Right atrium auricular region (tissue), 2 donors: ENCODE data around the gene GPBAR1. TPM values are rescaled to one million over a fixed set of nuclear protein-coding genes. Genes with fewer than 3 reads are reported as not detected.

Source experiments
- DNase-seq: peaks from one replicate; pipeline ENCODE4 v3.0.0-alpha.2; 2019; ENCODE audit warnings: low spot score
- H3K27ac ChIP-seq, 2 donors: fragments of 200-600 bp; sonication (generic); 1 replicate in 1 of 2; 2 replicates in 1 of 2; pipeline ENCODE4 v1.5.1; 2016 to 2019
- H3K27me3 ChIP-seq, 2 donors: fragments of 200-600 bp; sonication (generic); one replicate each; pipeline versions ENCODE4 v1.5.1 to v1.6.0; 2017 to 2019
- H3K36me3 ChIP-seq: fragments of 200-600 bp; sonication (generic); one replicate; pipeline ENCODE4 v1.5.1; 2016
- H3K4me1 ChIP-seq, 2 donors: fragments of 200-600 bp; sonication (generic); one replicate each; pipeline versions ENCODE4 v1.5.1 to v1.6.0; 2017 to 2019
- H3K4me3 ChIP-seq, 2 donors: fragments of 200-600 bp; sonication (generic); 1 replicate in 1 of 2; 2 replicates in 1 of 2; pipeline ENCODE4 v1.5.1; 2017 to 2019; ENCODE audit warnings: mild to moderate bottlenecking in 1 of 2, moderate library complexity in 1 of 2
- H3K9me3 ChIP-seq, 2 donors: fragments of 200-600 bp; sonication (generic); one replicate each; pipeline ENCODE4 v1.5.1; 2019
- total RNA-seq, 2 donors: library from RNA; depleted of rRNA; stranded (reverse); fragments of >200 nt; gene quantifications; one replicate each; pipeline ENCODE4 v1.1.0, GENCODE V29; 2016
- TF ChIP-seq, protein P1 (sequence below), 2 donors: fragments of 200-600 bp; sonication (generic); IDR thresholded peaks; one replicate each; pipeline ENCODE4 v1.5.1; 2019; ENCODE audit warnings: antibody characterized with exemption in 2 of 2

The GPBAR1 gene
- total RNA-seq, 2 donors from 2014 or later = 1.9 to 10.7 TPM

DNA sequence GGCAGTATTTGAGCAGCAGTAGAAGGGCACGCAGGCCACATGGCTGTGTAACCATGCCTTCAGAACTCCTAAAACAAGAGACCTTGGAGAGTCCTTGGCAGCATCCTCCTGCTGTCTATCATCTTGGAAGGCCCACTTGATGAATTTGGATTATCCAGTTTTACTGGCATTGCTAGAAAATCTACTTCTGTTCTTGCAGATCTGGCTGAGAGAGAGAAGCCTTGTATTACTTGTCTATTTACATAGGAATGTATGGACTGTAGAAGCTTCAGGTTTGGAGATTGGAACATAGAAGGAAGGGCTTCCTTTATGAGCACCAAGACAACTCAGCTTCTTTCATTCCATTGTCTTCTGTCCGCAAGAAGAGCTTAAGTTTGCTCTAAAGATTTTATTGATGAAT is 16.1 kb upstream of the GPBAR1 start:
- Histone ChIP-seq H3K4me3 (no peak overlapping the region), H3K36me3 (peaks cover 81% of the 10 kb centered on the region), H3K27me3 (no peaks in the 10 kb centered on the region), H3K9me3 (no peaks in the 10 kb centered on the region), H3K27ac (peak overlapping the region in 1 of 2 donors; percentile 15), H3K4me1 (peaks cover 0 to 13% of the 10 kb centered on the region in 2 donors)
- TF ChIP-seq, protein P1, sequence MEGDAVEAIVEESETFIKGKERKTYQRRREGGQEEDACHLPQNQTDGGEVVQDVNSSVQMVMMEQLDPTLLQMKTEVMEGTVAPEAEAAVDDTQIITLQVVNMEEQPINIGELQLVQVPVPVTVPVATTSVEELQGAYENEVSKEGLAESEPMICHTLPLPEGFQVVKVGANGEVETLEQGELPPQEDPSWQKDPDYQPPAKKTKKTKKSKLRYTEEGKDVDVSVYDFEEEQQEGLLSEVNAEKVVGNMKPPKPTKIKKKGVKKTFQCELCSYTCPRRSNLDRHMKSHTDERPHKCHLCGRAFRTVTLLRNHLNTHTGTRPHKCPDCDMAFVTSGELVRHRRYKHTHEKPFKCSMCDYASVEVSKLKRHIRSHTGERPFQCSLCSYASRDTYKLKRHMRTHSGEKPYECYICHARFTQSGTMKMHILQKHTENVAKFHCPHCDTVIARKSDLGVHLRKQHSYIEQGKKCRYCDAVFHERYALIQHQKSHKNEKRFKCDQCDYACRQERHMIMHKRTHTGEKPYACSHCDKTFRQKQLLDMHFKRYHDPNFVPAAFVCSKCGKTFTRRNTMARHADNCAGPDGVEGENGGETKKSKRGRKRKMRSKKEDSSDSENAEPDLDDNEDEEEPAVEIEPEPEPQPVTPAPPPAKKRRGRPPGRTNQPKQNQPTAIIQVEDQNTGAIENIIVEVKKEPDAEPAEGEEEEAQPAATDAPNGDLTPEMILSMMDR (IDR thresholded peaks at IDR 0.05) = no peak
- DNase-seq = no peak

DNA sequence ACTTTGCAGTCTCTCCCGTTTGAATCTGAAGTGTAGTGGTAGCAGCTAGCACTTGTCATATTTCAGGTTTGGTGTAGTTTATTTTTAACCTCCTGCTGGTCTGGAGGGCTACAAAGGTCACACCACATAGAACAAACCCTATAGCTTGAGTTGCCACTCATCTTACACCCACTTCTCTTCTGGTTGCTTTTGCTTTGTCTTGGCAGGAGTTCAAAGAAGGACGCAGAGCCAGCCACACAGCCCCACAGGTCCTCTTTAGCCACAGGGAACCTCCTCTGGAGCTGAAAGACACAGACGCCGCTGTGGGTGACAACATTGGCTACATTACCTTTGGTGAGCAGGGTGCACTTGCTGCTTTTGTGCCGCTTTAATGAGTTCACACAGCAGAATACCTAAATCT is 15.6 kb upstream of the GPBAR1 start:
- H3K36me3 ChIP-seq = peaks cover 81% of the 10 kb centered on the region
- DNase-seq = no peak
- H3K27ac ChIP-seq = peak overlapping the region; percentile 10 to 12
- H3K27me3 ChIP-seq = no peaks in the 10 kb centered on the region
- H3K9me3 ChIP-seq = no peaks in the 10 kb centered on the region
- peaks cover 0 to 13% of the 10 kb centered on the region in 2 donors for H3K4me1 ChIP-seq
- no peak overlapping the region for H3K4me3 ChIP-seq
- TF ChIP-seq, protein P1 (IDR thresholded peaks at IDR 0.05) = no peak

DNA sequence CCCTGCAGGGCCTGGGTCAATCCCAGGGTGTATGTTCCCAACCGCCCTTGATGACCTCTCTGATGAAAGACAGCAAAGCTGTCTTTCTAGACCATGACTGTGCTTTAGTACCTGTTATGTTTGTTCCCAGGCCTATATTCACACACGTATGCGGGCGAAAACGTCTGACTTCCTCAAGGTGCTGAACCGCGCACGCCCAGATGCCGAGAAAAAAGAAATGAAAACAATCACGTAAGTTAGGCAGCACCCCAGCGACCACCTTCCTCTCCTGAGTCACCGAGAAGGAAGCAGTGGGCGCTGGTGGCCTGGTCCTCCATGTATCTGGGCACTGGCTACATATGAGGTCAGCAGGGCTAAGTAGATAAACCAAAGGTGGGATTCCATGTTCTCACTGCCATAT is 11.1 kb upstream of the GPBAR1 start:
- H3K9me3 ChIP-seq = no peaks in the 10 kb centered on the region
- no peaks in the 10 kb centered on the region for H3K27me3 ChIP-seq
- no peak overlapping the region for H3K4me3 ChIP-seq
- DNase-seq = peak; percentile 54
- peaks cover 97% of the 10 kb centered on the region for H3K36me3 ChIP-seq
- H3K27ac ChIP-seq = no peak overlapping the region
- peaks cover 0 to 10% of the 10 kb centered on the region in 2 donors for H3K4me1 ChIP-seq
- TF ChIP-seq, protein P1 (IDR thresholded peaks at IDR 0.05) = no peak

DNA sequence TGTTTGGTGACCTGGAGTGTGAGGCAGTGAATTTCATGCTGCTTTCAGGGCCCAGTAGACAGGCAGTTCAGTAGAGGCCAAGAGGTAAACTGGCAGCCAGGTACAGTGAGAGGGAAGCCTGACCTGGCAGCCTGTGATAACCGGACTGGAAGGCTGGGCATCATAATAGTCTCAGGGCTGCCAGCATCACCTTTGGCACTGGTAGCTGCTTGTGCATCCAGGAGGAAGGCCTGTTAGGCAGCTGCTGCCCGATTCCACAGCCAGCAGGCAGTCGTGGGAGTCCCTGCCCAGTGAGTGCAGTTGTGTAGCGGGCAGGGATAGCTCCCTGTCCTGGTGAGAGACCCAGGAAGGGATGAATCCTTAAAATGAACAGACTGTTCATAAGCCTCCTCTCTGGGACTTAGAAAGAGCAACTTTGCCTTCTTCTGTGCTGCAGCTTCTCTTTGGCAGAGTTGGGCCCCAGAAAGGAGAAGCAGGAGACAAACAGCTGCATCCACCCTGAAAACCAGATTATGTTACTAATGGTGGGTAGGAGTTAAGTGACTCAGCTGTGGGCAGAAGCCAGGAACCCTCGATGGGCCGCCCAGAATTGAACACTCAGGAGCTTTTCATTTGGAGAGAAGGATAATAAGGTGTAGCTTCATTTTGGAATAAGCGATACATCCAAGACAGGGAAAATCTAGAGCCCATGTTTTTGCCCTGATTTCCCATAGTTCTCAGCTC is 8.1 kb upstream of the GPBAR1 start:
- Histone ChIP-seq H3K27ac (peak overlapping the region in 1 of 2 donors; percentile 23), H3K4me1 (peaks cover 0 to 16% of the 10 kb centered on the region in 2 donors), H3K36me3 (peaks cover 85% of the 10 kb centered on the region), H3K27me3 (no peaks in the 10 kb centered on the region), H3K4me3 (no peak overlapping the region), H3K9me3 (no peaks in the 10 kb centered on the region)
- TF ChIP-seq, protein P1 (IDR thresholded peaks at IDR 0.05) = no peak
- no peak for DNase-seq

DNA sequence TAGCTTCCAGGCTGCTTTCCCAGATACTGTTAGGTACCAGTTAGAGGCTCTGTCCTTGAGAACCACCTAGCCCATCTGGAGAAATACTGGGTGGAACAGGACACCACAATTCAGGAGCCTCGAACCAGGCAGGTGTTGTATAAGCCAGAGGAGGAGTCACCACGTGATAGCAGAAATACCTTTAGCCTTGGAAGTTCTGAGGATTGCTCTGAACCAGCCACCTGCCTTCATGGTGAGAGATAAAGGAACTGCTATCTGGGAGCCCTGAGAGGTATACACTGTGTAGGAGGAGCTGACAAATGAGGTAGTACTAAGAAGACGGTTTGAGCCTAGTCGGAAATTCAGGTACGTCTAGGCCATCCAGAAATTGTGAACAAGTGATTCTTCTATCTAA is 7.6 kb upstream of the GPBAR1 start:
- H3K27me3 ChIP-seq = no peaks in the 10 kb centered on the region
- H3K9me3 ChIP-seq = no peaks in the 10 kb centered on the region
- H3K36me3 ChIP-seq = peaks cover 80% of the 10 kb centered on the region
- H3K4me3 ChIP-seq = no peak overlapping the region
- H3K27ac ChIP-seq = peak overlapping the region in 1 of 2 donors; percentile 23
- H3K4me1 ChIP-seq = peaks cover 0 to 19% of the 10 kb centered on the region in 2 donors
- no peak for DNase-seq
- TF ChIP-seq, protein P1 (IDR thresholded peaks at IDR 0.05) = no peak

DNA sequence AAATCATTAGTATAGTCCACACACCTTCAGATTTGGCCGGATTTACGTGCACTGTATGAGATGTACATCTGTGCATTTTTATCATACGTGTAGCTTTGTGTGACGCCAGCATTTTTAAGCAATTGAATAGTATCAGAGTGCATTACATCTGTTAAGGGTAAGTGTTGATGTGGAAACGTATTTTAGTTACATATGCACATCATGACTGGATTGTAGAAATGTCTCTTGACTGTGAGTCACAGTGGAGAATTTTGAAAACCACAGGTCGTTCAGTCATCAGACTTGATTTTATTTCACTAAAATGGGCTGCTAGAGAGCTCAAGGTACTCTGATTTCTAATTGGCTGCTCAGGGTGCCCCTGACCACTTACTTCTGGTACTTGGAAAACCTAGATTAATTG is 5.4 kb upstream of the GPBAR1 start:
- TF ChIP-seq, protein P1 (IDR thresholded peaks at IDR 0.05) = no peak

More for the DNA sequence above, 5.4 kb upstream of the GPBAR1 start:
- no peaks in the 10 kb centered on the region for H3K27me3 ChIP-seq
- H3K4me1 ChIP-seq = peaks cover 0 to 41% of the 10 kb centered on the region in 2 donors
- no peak overlapping the region for H3K27ac ChIP-seq
- DNase-seq = no peak
- H3K36me3 ChIP-seq = peaks cover 58% of the 10 kb centered on the region
- H3K4me3 ChIP-seq = no peak overlapping the region
- no peaks in the 10 kb centered on the region for H3K9me3 ChIP-seq
